Neural cell (in vitro differentiated cells): ENCODE data around the gene BIVM.

Source experiments
- CTCF ChIP-seq: fragments of 450-650 bp; IDR thresholded peaks from 2 replicates; pipeline ENCODE4 v1.5.1; 2014; ENCODE audit warnings: antibody characterized with exemption, mild to moderate bottlenecking, moderate library complexity; ENCODE audit not compliant: poor library complexity, severe bottlenecking
- EZH2 ChIP-seq: fragments of 200-600, 300-800 bp; shearing (Covaris generic), sonication (generic); IDR thresholded peaks from 2 replicates; pipeline ENCODE4 v1.6.1; 2014; ENCODE audit warnings: antibody characterized with exemption, low read length, borderline replicate concordance, mild to moderate bottlenecking; ENCODE audit not compliant: insufficient read depth, poor library complexity, severe bottlenecking
- MXI1 ChIP-seq: fragments of 450-650 bp; conservative IDR thresholded peaks from 2 replicates; pipeline ENCODE4 v1.6.1; 2014; ENCODE audit warnings: antibody characterized with exemption, mild to moderate bottlenecking; ENCODE audit not compliant: poor library complexity, severe bottlenecking
- POLR2AphosphoS5 ChIP-seq: IDR thresholded peaks from 2 replicates; pipeline ENCODE4 v1.6.1; 2012
- RAD21 ChIP-seq: fragments of 450-650 bp; conservative IDR thresholded peaks from 2 replicates; pipeline ENCODE4 v1.6.1; 2014; ENCODE audit warnings: antibody characterized with exemption, mild to moderate bottlenecking, moderate library complexity
- SMC3 ChIP-seq: fragments of 450-650 bp; conservative IDR thresholded peaks from 2 replicates; pipeline ENCODE4 v1.6.1; 2014; ENCODE audit warnings: antibody characterized with exemption, mild to moderate bottlenecking, moderate library complexity; ENCODE audit not compliant: poor library complexity
- TAF1 ChIP-seq: IDR thresholded peaks from 2 replicates; pipeline ENCODE4 v1.6.1; 2012; ENCODE audit warnings: low read depth

GRCh38 chr13:102799426-102800144, 666 bp downstream of the BIVM start:
- TF ChIP-seq MXI1 (no peak), POLR2AphosphoS5 (no peak), CTCF (no peak), RAD21 (no peak), EZH2 (no peak), SMC3 (no peak), TAF1 (no peak)
